NT2/D1 (cell line): ENCODE data around the gene CYP2W1.

Experiments used
- SUZ12 ChIP-seq: IDR thresholded peaks from 2 replicates; pipeline ENCODE4 v1.6.1; 2011; ENCODE audit not compliant: insufficient read length, insufficient read depth; ENCODE audit errors: extremely low read depth
- YY1 ChIP-seq: IDR thresholded peaks from 2 replicates; pipeline ENCODE4 v1.6.1; 2011; ENCODE audit not compliant: insufficient read length, insufficient read depth
- ZNF274 ChIP-seq: IDR thresholded peaks from 2 replicates; pipeline ENCODE4 v1.6.1; 2011; ENCODE audit warnings: mild to moderate bottlenecking, low read depth, low read length

DNA sequence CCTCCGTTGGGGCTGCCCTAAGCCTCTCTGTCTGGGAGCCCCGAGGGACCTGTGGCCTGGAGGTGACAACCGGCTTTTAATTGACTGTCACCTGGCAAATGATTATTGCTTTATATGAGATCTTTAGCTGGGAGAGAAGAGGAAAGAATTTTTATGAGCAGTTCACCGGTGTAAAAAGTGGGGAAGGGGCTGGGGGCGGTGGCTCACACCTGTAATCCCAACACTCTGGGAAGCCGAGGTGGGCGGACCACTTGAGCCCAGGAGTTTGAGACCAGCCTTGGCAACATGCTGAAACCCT, 5.0 kb upstream of the CYP2W1 start:
- TF ChIP-seq SUZ12 (no peak), ZNF274 (no peak), YY1 (no peak)
